ENCODE data around the gene PLEKHO2.

- TF ChIP-seq CTCF (IDR thresholded peaks at IDR 0.05) (no peak), POLR2A (IDR thresholded peaks at IDR 0.05) (no peak)
Observed at GRCh38 chr15:64883100-64883581, 41.4 kb downstream of the PLEKHO2 start.

Data from Peyer's patch (tissue), 4 donors.